GF-D8 (cell line): ENCODE data around the gene NBEA.

ENCODE experiments used
- DNase-seq: peaks from one replicate; lab custom pipeline; 2025; lab: John Stamatoyannopoulos, UW

NBEA gene

GRCh38 chr13:35285677-35286076 lies 343.6 kb downstream of the NBEA start:
- no peak for DNase-seq

GRCh38 chr13:35292329-35292728 lies 350.3 kb downstream of the NBEA start:
- no peak for DNase-seq

- DNase-seq, result no peak
These were observed 351.6 kb downstream of the NBEA start for GRCh38 chr13:35293579-35294226.

GRCh38 chr13:35309706-35310105 lies 367.6 kb downstream of the NBEA start:
- DNase-seq, result no peak

GRCh38 chr13:35332134-35332533 lies 390.1 kb downstream of the NBEA start:
- DNase-seq, result no peak

GRCh38 chr13:35333157-35333556 lies 391.1 kb downstream of the NBEA start:
- DNase-seq, result no peak

GRCh38 chr13:35342440-35342839 lies 400.4 kb downstream of the NBEA start:
- DNase-seq, result no peak

- no peak for DNase-seq
These were observed 401.3 kb downstream of the NBEA start for GRCh38 chr13:35343417-35343816.

- no peak for DNase-seq
These were observed 403.9 kb downstream of the NBEA start for GRCh38 chr13:35345992-35346391.

- no peak for DNase-seq
These were observed 404.4 kb downstream of the NBEA start for GRCh38 chr13:35346494-35346893.

- DNase-seq, result no peak
These were observed 405.7 kb downstream of the NBEA start for GRCh38 chr13:35347679-35348205.

GRCh38 chr13:35349052-35349451 lies 407.0 kb downstream of the NBEA start:
- no peak for DNase-seq

GRCh38 chr13:35349673-35350278 lies 407.7 kb downstream of the NBEA start:
- no peak for DNase-seq

GRCh38 chr13:35354285-35354684 lies 412.2 kb downstream of the NBEA start:
- no peak for DNase-seq

GRCh38 chr13:35354882-35355281 lies 412.8 kb downstream of the NBEA start:
- DNase-seq, result no peak

GRCh38 chr13:35356572-35356971 lies 414.5 kb downstream of the NBEA start:
- DNase-seq, result peak; percentile 9

- DNase-seq, result no peak
These were observed 423.8 kb downstream of the NBEA start for GRCh38 chr13:35365883-35366282.

GRCh38 chr13:35367586-35367985 lies 425.5 kb downstream of the NBEA start:
- DNase-seq, result no peak

GRCh38 chr13:35378939-35379338 lies 436.9 kb downstream of the NBEA start:
- DNase-seq, result no peak

GRCh38 chr13:35379663-35380062 lies 437.6 kb downstream of the NBEA start:
- no peak for DNase-seq

- DNase-seq, result no peak
These were observed 445.7 kb downstream of the NBEA start for GRCh38 chr13:35387682-35388250.

GRCh38 chr13:35388441-35389355 lies 446.6 kb downstream of the NBEA start:
- no peak for DNase-seq
